ENCODE results near the gene PXMP4. TPM values are rescaled to one million over a fixed set of nuclear protein-coding genes. Genes with fewer than 3 reads are reported as not detected.

The PXMP4 gene
- total RNA-seq, 1 donor from 2014 or later = 2.4 TPM

DNA sequence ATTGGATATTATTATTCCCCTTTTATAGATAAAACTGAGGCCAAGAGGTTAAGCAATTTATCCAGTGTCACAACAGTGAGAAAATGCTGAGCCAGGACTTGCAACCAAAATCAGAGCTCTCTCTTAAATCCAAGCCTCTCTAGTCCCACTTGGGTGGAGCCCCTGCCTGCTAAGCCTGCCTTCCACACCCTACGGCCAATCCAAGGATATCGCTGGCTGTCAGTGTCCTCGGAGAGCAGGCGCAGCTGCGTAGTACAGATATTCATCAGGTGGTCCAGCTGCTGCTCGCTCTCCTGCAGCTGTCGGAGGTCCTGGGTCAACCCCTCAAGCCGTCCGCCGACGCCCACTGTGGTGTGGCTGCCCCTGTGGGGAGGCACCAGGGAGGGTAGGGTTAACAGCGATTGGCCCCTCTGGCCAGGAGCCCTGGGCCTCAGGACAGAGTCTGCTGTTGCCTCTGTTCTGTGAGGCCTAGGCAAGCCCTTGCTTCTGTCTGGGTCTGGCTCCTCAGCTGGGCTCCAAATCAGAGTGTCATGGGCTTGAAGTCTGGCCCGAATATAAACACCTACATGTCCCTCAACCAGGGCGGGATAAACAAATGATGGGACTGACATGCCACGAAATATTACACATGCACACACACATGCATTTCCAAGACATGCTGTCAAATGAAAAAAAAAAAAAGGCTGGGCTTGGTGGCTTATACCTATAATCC is 42.0 kb downstream of the PXMP4 start:
- Histone ChIP-seq H3K36me3 (ENCODE audit: control insufficient read depth, insufficient read depth, low read length) (no peaks in the 10 kb centered on the region), H3K4me3 (ENCODE audit: low read depth, low read length) (no peak overlapping the region), H3K27me3 (ENCODE audit: control insufficient read depth, insufficient read depth, low read length) (no peaks in the 10 kb centered on the region)
- TF ChIP-seq, protein P1, sequence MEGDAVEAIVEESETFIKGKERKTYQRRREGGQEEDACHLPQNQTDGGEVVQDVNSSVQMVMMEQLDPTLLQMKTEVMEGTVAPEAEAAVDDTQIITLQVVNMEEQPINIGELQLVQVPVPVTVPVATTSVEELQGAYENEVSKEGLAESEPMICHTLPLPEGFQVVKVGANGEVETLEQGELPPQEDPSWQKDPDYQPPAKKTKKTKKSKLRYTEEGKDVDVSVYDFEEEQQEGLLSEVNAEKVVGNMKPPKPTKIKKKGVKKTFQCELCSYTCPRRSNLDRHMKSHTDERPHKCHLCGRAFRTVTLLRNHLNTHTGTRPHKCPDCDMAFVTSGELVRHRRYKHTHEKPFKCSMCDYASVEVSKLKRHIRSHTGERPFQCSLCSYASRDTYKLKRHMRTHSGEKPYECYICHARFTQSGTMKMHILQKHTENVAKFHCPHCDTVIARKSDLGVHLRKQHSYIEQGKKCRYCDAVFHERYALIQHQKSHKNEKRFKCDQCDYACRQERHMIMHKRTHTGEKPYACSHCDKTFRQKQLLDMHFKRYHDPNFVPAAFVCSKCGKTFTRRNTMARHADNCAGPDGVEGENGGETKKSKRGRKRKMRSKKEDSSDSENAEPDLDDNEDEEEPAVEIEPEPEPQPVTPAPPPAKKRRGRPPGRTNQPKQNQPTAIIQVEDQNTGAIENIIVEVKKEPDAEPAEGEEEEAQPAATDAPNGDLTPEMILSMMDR (IDR thresholded peaks at IDR 0.05; ENCODE audit: insufficient read depth, low read length, severe bottlenecking) = no peak
- DNase-seq (ENCODE audit: low read depth) (no peak), FAIRE-seq (no peak)

DNA sequence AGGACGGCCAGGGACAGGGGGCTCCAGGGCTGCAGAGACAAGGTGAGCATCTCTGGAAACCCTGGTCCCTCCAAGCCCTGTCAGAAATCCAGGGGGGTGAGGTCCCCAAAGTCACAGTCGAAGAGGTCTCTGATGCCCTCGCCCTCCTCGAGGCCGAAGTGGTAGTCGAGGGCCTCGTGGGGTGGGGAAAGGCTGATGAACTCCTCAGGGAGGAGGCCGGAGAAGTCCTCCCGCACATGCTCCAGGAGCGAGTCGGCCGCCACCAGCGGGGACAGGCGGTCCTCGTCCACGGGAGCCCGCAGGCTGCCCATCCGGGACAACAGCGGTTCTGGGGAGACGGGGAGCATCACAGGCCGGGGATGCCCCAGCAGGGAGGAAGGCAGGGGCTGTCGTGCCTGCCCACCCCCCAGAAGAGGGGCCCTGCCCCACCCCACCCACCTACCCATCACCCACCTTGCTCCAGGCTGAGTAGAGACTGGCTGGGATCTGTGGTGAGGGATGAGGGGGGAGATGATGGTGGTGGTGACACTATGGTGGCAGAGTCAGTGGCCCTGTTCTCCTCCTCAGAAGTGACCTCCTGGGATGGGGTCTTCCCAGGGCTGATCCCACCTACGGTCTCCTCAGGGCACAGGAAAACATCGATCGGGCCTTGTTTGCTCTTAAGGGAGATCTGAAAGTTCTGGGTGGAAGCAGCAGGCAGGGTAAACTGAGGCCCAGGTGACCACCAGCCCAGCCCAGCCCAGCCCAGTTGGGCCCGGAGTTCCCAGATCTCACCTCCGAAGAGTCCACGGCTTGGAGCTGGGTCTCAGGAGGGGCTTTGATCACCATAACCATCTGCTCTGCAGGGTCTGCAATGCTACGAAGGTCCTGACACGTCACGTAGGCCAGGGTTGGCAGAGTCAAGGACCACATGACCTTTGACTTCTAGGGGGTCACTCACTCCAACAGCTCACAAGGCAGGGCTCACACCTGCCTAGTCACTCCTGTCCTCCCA is 43.2 kb downstream of the PXMP4 start:
- FAIRE-seq = no peak

DNA sequence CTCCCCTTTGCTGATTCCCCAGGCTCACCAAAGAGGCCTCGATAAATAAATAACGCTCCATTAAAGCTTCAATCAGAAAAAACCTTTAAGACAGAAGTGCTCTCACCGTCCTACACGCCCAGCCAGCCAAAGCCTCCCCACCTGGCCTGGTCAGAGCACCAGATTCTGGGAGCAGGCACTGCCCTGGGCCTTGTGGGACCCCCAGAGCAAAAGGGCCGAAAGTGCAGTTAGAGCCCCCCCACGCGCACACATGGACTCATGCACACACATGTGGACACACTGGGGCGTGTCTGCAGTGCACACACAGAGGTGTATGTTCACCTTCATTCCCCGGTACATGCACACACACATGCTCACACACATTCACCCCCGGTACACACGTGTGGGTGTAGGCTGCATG is 44.0 kb downstream of the PXMP4 start:
- TF ChIP-seq, protein P1 (IDR thresholded peaks at IDR 0.05; ENCODE audit: insufficient read depth, low read length, severe bottlenecking) = no peak
- Histone ChIP-seq H3K4me3 (ENCODE audit: low read depth, low read length) (no peak overlapping the region), H3K27me3 (ENCODE audit: control insufficient read depth, insufficient read depth, low read length) (no peaks in the 10 kb centered on the region), H3K36me3 (ENCODE audit: control insufficient read depth, insufficient read depth, low read length) (no peaks in the 10 kb centered on the region)
- DNase-seq (ENCODE audit: low read depth) = no peak
- no peak for FAIRE-seq

More for the DNA sequence above, 43.2 kb downstream of the PXMP4 start:
- Histone ChIP-seq H3K4me3 (ENCODE audit: low read depth, low read length) (no peak overlapping the region), H3K36me3 (ENCODE audit: control insufficient read depth, insufficient read depth, low read length) (no peaks in the 10 kb centered on the region), H3K27me3 (ENCODE audit: control insufficient read depth, insufficient read depth, low read length) (no peaks in the 10 kb centered on the region)
- no peak for DNase-seq (ENCODE audit: low read depth)
- TF ChIP-seq, protein P1 (IDR thresholded peaks at IDR 0.05; ENCODE audit: insufficient read depth, low read length, severe bottlenecking) = no peak

DNA sequence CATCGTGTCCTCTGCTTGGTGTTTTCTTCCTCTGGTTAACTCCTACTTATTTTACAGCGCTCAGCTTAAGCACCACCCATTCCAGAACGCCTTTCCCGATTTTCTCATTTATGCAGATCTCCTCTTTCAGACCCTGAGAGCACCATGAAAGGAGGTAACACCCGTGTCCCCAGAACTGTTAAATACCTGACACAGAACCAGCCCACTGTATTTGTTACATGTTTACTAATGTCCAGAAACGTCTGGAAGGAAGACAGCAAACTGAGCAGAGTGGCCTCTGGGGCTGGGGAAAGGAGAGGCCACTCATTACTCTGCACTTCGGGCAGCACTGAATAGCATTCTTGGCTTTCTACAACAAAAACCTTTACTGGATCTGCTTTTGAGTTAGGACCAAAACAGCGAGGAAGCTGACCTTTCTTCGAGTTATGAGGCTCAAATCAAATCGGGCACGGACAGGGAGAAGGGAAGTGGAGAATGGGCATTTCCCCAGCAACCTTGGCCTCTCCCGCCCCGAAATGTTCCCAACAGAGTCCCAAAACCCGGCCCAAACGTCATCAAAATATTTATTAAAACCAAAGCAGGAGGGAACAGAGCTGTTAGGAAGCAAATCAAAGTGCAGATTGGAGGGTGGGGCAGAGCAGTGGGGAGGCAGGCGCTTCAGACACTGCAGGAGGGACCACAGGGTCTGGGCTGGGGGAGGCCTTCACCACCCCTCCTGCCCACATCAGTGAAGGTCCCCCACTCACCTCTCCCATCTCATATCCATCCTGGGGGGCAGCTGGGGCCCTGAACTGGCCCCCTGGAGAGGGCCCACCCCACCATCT is 44.8 kb downstream of the PXMP4 start:
- peak overlapping the region; percentile 52 for H3K4me3 ChIP-seq (ENCODE audit: low read depth, low read length)

More for the DNA sequence above, 44.8 kb downstream of the PXMP4 start:
- TF ChIP-seq, protein P1 (IDR thresholded peaks at IDR 0.05; ENCODE audit: insufficient read depth, low read length, severe bottlenecking) = no peak
- FAIRE-seq (no peak), DNase-seq (ENCODE audit: low read depth) (no peak)
- H3K27me3 ChIP-seq (ENCODE audit: control insufficient read depth, insufficient read depth, low read length) = no peaks in the 10 kb centered on the region
- H3K36me3 ChIP-seq (ENCODE audit: control insufficient read depth, insufficient read depth, low read length) = no peaks in the 10 kb centered on the region

Data from bronchial epithelial cell (primary cell).